Panc1 (cell line): ENCODE data around the gene ROBO1. TPM values are rescaled to one million over a fixed set of nuclear protein-coding genes. Genes with fewer than 3 reads are reported as not detected.

Source experiments
- ATAC-seq: fragments of 200-7000 bp; cut with Tn5 transposase; 2 replicates; pipeline ENCODE4 v1.9.1; 2020; ENCODE audit warnings: mild to moderate bottlenecking, moderate library complexity
- BruUV-seq: library from RNA; stranded (reverse); fragments of 400-500 nt; replicated peaks from 2 replicates; lab custom pipeline; 2021; lab: Mats Ljungman, UMichigan
- CTCF ChIA-PET: fragments of 300-600 bp; sonication (Branson Sonifier 250); formaldehyde crosslinking; loops from one replicate; lab custom pipeline; 2022; ENCODE audit warnings: antibody characterized with exemption; lab: Charles Lee
- POLR2A ChIA-PET: fragments of 300-600 bp; sonication (Branson Sonifier 250); formaldehyde crosslinking; loops from one replicate; lab custom pipeline; 2022; ENCODE audit warnings: antibody characterized with exemption; lab: Charles Lee
- DNase-seq: peaks from one replicate; pipeline ENCODE4 v3.0.0-alpha.2; 2010; ENCODE audit warnings: low read depth, low spot score
- H3K27ac ChIP-seq: 2 replicates; pipeline ENCODE4 v1.5.1; 2011; ENCODE audit warnings: mild to moderate bottlenecking, low read length, inconsistent platforms
- H3K27me3 ChIP-seq: fragments of 200-500 bp; sonication (Bioruptor generic); 2 replicates; pipeline ENCODE4 v1.6.0; 2014; ENCODE audit warnings: low read length, inconsistent platforms; ENCODE audit not compliant: control insufficient read depth, insufficient read depth
- H3K36me3 ChIP-seq: fragments of 200-500 bp; sonication (Bioruptor generic); 2 replicates; pipeline ENCODE4 v1.5.1; 2014; ENCODE audit warnings: inconsistent platforms, mild to moderate bottlenecking, low read length, moderate library complexity; ENCODE audit not compliant: control insufficient read depth, insufficient read depth
- H3K4me1 ChIP-seq: 2 replicates; pipeline ENCODE4 v1.5.1; 2011; ENCODE audit warnings: inconsistent platforms, mild to moderate bottlenecking, low read length, moderate library complexity; ENCODE audit not compliant: control insufficient read depth, insufficient read depth
- H3K4me3 ChIP-seq, 2 experiments: 2 replicates each; pipeline ENCODE4 v1.5.1; 2011 to 2012; ENCODE audit warnings: low read depth in 2 of 2, low read length in 2 of 2, mild to moderate bottlenecking in 2 of 2, inconsistent platforms in 1 of 2, moderate library complexity in 1 of 2
- H3K9me3 ChIP-seq: fragments of 200-500 bp; sonication (Bioruptor generic); 2 replicates; pipeline ENCODE4 v1.5.1; 2014; ENCODE audit warnings: low read depth, mild to moderate bottlenecking, inconsistent platforms, low read length, moderate library complexity; ENCODE audit not compliant: control insufficient read depth, insufficient read depth
- CTCF ChIP-seq: fragments of 450-650 bp; IDR thresholded peaks from 2 replicates; pipeline ENCODE4 v1.5.1; 2017; ENCODE audit warnings: mild to moderate bottlenecking
- POLR2AphosphoS5 ChIP-seq: IDR thresholded peaks from 2 replicates; pipeline ENCODE4 v1.6.1; 2012; ENCODE audit warnings: mild to moderate bottlenecking, low read depth, low read length, moderate library complexity
- REST ChIP-seq, 2 experiments: IDR thresholded peaks; 2 replicates each; pipeline ENCODE4 v1.6.1; 2011 to 2012; ENCODE audit warnings: low read depth in 2 of 2, control low read depth in 1 of 2, low read length in 1 of 2, mild to moderate bottlenecking in 1 of 2, moderate library complexity in 1 of 2; ENCODE audit not compliant: insufficient read depth in 1 of 2
- SIN3A ChIP-seq: IDR thresholded peaks from 2 replicates; pipeline ENCODE4 v1.6.1; 2012; ENCODE audit warnings: low read depth, mild to moderate bottlenecking, low read length, moderate library complexity, borderline replicate concordance; ENCODE audit not compliant: insufficient read depth
- TCF7L2 ChIP-seq: IDR thresholded peaks from 2 replicates; pipeline ENCODE4 v1.6.1; 2011; ENCODE audit warnings: mild to moderate bottlenecking, low read depth, low read length, inconsistent platforms
- in situ Hi-C: cut with HindIII; loops from 2 replicates; pipeline ENCODE4 v1.10.0; 2016; ENCODE audit warnings: low sequenced_read_pairs, low pct_unique_long_range_greater_than_20kb
- intact Hi-C: fragments of 100-400 bp; cut with micrococcal nuclease; formaldehyde crosslinking; loops from one replicate; pipeline ENCODE4 v1.10.0; 2022; ENCODE audit not compliant: unreplicated experiment
- total RNA-seq: library from RNA; stranded (reverse); gene quantifications from one replicate; pipeline ENCODE4 v1.2.1, GENCODE V29; 2021; ENCODE audit not compliant: unreplicated experiment

ROBO1 gene
- total RNA-seq, 1 experiment from 2014 or later, result 61.6 TPM

GRCh38 chr3:78900426-78900825 lies 867.4 kb downstream of the ROBO1 start:
- no TSS peak for BruUV-seq

GRCh38 chr3:78895528-78895927 lies 872.3 kb downstream of the ROBO1 start:
- Histone ChIP-seq H3K27ac (no peak overlapping the region), H3K4me1 (no peaks in the 10 kb centered on the region), H3K27me3 (no peaks in the 10 kb centered on the region), H3K4me3 (no peak overlapping the region), H3K36me3 (no peaks in the 10 kb centered on the region), H3K9me3 (no peaks in the 10 kb centered on the region)
- intact Hi-C loops, result no loop called here
- TF ChIP-seq REST (IDR thresholded peaks at IDR 0.05; ENCODE audit: insufficient read depth in 1 of 2, low read depth in 2 of 2, low read length in 1 of 2) (no peak), POLR2AphosphoS5 (no peak), CTCF (no peak), TCF7L2 (no peak), SIN3A (no peak)
- in situ Hi-C loops, result no loop called here
- BruUV-seq, result no TSS peak
- ATAC-seq (no peak), DNase-seq (no peak)
- ChIA-PET POLR2A (no interaction called here), CTCF (no interaction called here)

More at GRCh38 chr3:78900426-78900825, 867.4 kb downstream of the ROBO1 start:
- Histone ChIP-seq H3K27me3 (no peaks in the 10 kb centered on the region), H3K27ac (no peak overlapping the region), H3K36me3 (no peaks in the 10 kb centered on the region), H3K9me3 (no peaks in the 10 kb centered on the region), H3K4me3 (no peak overlapping the region), H3K4me1 (no peaks in the 10 kb centered on the region)
- CTCF ChIA-PET, result no interaction called here
- ATAC-seq (no peak), DNase-seq (no peak)
- POLR2A ChIA-PET, result no interaction called here
- in situ Hi-C loops (no loop called here), intact Hi-C loops (no loop called here)
- TF ChIP-seq REST (IDR thresholded peaks at IDR 0.05; ENCODE audit: insufficient read depth in 1 of 2, low read depth in 2 of 2, low read length in 1 of 2), result no peak
- TF ChIP-seq CTCF, result no peak
- TF ChIP-seq POLR2AphosphoS5, result no peak
- no peak for TF ChIP-seq TCF7L2
- no peak for TF ChIP-seq SIN3A
